ENCODE results near the gene INTS7.
"Not testable (repeated sequence)": the region's sequence is repeated elsewhere in the genome, so short reads cannot be mapped to it uniquely, and the experiment has no call there.

INTS7 gene

GRCh38 chr1:212034516-212035122 lies 738 bp downstream of the INTS7 start:
- no peak for DNase-seq

GRCh38 chr1:212030936-212031528 lies 4.3 kb downstream of the INTS7 start:
- DNase-seq: no peak

GRCh38 chr1:212027727-212028126 lies 7.6 kb downstream of the INTS7 start:
- DNase-seq: not testable (repeated sequence)

GRCh38 chr1:212024469-212025149 lies 10.7 kb downstream of the INTS7 start:
- DNase-seq: no peak

- not testable (repeated sequence) for DNase-seq
These were observed 12.4 kb downstream of the INTS7 start for GRCh38 chr1:212022908-212023307.

- DNase-seq: no peak
These were observed 13.8 kb downstream of the INTS7 start for GRCh38 chr1:212021563-212021962.

- no peak for DNase-seq
These were observed 14.4 kb downstream of the INTS7 start for GRCh38 chr1:212020975-212021374.

- DNase-seq: no peak
These were observed 21.7 kb downstream of the INTS7 start for GRCh38 chr1:212013672-212014071.

- DNase-seq: peak; percentile 35
These were observed 23.2 kb downstream of the INTS7 start for GRCh38 chr1:212012034-212012740.

- DNase-seq: no peak
These were observed 25.4 kb downstream of the INTS7 start for GRCh38 chr1:212010004-212010403.

GRCh38 chr1:212009561-212009960 lies 25.8 kb downstream of the INTS7 start:
- no peak for DNase-seq

GRCh38 chr1:212007886-212008285 lies 27.5 kb downstream of the INTS7 start:
- no peak for DNase-seq

GRCh38 chr1:212007178-212007577 lies 28.2 kb downstream of the INTS7 start:
- DNase-seq: no peak

- DNase-seq: no peak
These were observed 30.3 kb downstream of the INTS7 start for GRCh38 chr1:212004895-212005608.

GRCh38 chr1:212002536-212002935 lies 32.8 kb downstream of the INTS7 start:
- DNase-seq: no peak

- DNase-seq: not testable (repeated sequence)
These were observed 37.9 kb downstream of the INTS7 start for GRCh38 chr1:211997426-211997825.

GRCh38 chr1:211991695-211992094 lies 43.7 kb downstream of the INTS7 start:
- DNase-seq: no peak

GRCh38 chr1:211986628-211987254 lies 48.6 kb downstream of the INTS7 start:
- DNase-seq: no peak

GRCh38 chr1:211985556-211986264 lies 49.6 kb downstream of the INTS7 start:
- DNase-seq: no peak

GRCh38 chr1:211978596-211978995 lies 56.8 kb downstream of the INTS7 start:
- DNase-seq: no peak

GRCh38 chr1:211975152-211975941 lies 60.0 kb downstream of the INTS7 start:
- DNase-seq: no peak

Measured in activated effector memory CD4-positive, alpha-beta T cell treated with Interleukin-2 at 50 U/mL for 16 hours (primary cell).